NT2/D1 (cell line): ENCODE data around the gene ZBTB32.

ENCODE experiments used
- SUZ12 ChIP-seq: IDR thresholded peaks from 2 replicates; pipeline ENCODE4 v1.6.1; 2011; ENCODE audit not compliant: insufficient read length, insufficient read depth; ENCODE audit errors: extremely low read depth
- YY1 ChIP-seq: IDR thresholded peaks from 2 replicates; pipeline ENCODE4 v1.6.1; 2011; ENCODE audit not compliant: insufficient read length, insufficient read depth
- ZNF274 ChIP-seq: IDR thresholded peaks from 2 replicates; pipeline ENCODE4 v1.6.1; 2011; ENCODE audit warnings: mild to moderate bottlenecking, low read depth, low read length

DNA sequence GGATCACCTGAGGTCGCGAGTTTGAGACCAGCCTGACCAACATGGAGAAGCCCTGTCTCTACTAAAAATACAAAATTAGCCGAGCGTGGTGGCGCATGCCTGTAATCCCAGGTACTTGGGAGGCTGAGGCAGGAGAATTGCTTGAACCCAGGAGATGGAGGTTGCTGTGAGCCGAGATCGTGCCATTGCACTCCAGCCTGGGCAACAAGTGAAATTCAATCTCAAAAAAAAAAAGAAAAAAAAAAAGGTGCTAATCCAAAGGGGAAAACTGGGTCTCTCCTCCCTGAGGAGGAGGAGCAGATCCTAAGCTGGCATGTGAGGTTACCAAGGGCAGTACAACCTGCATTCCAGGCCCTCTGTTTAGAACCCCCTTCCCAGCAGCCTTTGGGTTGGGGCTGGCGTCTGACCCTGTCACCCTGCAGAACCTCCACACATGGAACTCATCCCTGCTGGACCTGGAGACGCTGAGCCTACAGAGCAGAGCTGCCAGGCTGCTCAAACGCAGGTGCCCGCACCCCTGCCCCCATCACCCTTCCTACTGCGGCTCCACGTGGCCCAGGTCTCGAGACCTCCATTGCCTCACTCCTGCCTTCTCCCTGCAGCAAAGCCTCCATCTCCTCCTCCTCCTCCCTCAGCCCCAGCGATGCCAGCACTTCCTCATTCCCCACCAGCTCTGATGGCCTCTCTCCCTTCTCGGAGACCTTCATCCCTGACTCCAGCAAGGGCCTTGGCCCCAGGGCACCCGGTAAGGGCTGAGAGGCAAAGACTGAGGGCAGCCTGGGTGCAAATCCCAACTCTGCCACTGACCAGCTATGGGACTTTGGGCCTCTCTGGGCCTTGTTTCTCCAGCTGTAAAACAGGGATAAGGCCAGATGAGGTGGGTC, 60.3 kb downstream of the ZBTB32 start:
- TF ChIP-seq SUZ12: no peak
- TF ChIP-seq YY1: no peak
- no peak for TF ChIP-seq ZNF274
